GM13977 (cell line): ENCODE data around the gene GPR68.

Source experiments
- DNase-seq: peaks from one replicate; pipeline ENCODE4 v3.0.0; 2012; ENCODE audit warnings: low spot score
- in situ Hi-C: fragments of 300-500 bp; cut with MboI; formaldehyde crosslinking; loops from one replicate; pipeline ENCODE4 v1.12.0; 2022; ENCODE audit warnings: low sequenced_read_pairs, low pct_unique_long_range_greater_than_20kb, mixed read lengths, inconsistent platforms; ENCODE audit not compliant: unreplicated experiment
- TF ChIP-seq, protein P1 (sequence below): IDR thresholded peaks from 2 replicates; pipeline ENCODE4 v1.5.1; 2012; ENCODE audit warnings: mild to moderate bottlenecking, control low read depth; ENCODE audit not compliant: insufficient read depth; ENCODE audit errors: extremely low read depth, missing control alignments

The GPR68 gene

DNA sequence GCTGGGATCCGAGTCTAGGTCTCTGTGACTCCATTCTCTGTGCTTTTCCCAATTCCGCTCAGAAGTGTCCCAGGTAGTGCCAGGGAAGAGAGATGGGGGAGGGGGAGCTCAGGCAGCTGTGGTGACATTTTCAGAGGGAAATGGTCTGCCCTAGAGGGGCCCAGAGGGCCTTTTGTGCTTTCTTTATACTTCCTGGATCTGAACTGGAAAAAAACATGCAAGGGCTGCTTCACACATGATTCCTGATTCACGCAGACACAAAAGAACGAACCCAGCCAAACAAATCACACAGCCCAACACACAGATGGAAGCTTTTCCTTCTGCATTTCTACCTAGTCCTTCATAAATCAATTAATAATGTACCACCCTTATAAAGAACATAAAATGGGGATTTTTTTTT is 26.5 kb downstream of the GPR68 start:
- TF ChIP-seq, protein P1, sequence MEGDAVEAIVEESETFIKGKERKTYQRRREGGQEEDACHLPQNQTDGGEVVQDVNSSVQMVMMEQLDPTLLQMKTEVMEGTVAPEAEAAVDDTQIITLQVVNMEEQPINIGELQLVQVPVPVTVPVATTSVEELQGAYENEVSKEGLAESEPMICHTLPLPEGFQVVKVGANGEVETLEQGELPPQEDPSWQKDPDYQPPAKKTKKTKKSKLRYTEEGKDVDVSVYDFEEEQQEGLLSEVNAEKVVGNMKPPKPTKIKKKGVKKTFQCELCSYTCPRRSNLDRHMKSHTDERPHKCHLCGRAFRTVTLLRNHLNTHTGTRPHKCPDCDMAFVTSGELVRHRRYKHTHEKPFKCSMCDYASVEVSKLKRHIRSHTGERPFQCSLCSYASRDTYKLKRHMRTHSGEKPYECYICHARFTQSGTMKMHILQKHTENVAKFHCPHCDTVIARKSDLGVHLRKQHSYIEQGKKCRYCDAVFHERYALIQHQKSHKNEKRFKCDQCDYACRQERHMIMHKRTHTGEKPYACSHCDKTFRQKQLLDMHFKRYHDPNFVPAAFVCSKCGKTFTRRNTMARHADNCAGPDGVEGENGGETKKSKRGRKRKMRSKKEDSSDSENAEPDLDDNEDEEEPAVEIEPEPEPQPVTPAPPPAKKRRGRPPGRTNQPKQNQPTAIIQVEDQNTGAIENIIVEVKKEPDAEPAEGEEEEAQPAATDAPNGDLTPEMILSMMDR = no peak
- no peak for DNase-seq
- in situ Hi-C loops = no loop called here

- TF ChIP-seq, protein P1 = no peak
- in situ Hi-C loops = no loop called here
- DNase-seq = no peak
Measured at GRCh38 chr14:91216731-91217226, 27.7 kb downstream of the GPR68 start.

DNA sequence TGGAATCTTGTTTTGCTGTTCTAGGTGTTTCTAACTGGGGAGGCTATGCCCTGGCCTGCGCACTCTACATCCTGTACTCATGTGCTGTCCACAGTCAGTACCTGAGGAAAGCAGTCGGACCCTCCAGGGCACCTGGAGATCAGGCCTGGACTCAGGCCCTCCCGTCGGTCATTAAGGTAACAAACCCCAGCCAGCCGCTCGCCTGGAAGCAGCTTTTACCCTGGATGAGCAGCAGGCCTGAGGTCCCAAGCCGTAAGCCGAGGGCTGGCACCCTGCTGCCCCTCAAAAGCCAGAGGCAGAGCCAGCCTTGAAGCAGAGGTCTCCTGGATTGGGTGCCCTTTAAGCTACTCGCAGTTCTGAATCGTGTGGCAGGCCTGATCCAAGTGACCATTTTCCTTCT is 29.1 kb downstream of the GPR68 start:
- in situ Hi-C loops = no loop called here
- TF ChIP-seq, protein P1 = no peak

DNA sequence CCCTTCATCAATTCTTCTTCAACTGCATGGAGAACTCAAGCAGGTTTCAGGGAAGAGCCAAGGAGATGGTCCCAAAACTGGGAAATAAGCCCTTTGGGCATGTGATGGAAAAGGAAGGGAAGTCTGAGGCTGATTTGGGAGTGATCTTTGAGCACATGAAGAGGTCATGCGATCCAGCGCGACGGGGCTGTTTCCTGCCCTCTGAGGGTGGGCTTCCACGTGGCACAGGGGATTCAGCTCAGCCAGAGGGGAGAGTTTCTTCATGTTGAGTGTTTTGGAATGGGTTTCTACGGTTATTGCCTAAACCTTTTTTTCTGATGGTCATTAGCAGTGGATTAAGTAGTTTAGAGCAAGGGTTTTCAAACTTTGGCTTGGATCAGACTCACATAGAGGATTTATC is 30.2 kb downstream of the GPR68 start:
- TF ChIP-seq, protein P1 = no peak
- in situ Hi-C loops = no loop called here
- DNase-seq = no peak

More for the DNA sequence above, 29.1 kb downstream of the GPR68 start:
- no peak for DNase-seq

GRCh38 chr14:91211017-91211416 is 33.5 kb downstream of the GPR68 start:
- TF ChIP-seq, protein P1 = no peak
- in situ Hi-C loops = no loop called here
- no peak for DNase-seq

DNA sequence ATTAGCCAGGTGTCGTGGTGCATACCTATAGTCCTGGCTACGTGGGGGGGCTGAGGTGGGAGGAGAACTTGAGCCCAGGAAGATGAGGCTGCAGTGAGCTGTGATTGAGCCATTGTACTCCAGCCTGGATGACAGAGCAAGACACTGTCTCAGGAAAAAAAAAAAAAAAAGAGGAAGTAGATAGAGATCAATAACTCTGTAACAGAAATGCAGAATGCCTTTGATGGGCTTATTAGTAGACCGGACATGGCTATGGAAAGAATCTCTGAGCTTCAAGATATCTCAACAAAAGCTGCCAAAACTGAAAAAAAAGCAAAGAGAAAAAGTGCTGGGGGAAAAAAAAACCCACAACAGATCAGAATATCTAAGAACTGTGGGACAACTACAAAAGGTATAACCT is 37.5 kb downstream of the GPR68 start:
- no peak for DNase-seq
- TF ChIP-seq, protein P1 = no peak
- in situ Hi-C loops = no loop called here

- in situ Hi-C loops = no loop called here
- TF ChIP-seq, protein P1 = no peak
- no peak for DNase-seq
Measured at GRCh38 chr14:91205459-91205858, 39.0 kb downstream of the GPR68 start.
